Fibroblast of skin of right quadriceps (primary cell): Measurements from ENCODE around the gene PKP4.
A peak's percentile ranks its signal among the peaks of the same experiment; 100 is the strongest.
"Not testable (repeated sequence)": the region's sequence is repeated elsewhere in the genome, so short reads cannot be mapped to it uniquely, and the experiment has no call there.

Experiments
- DNase-seq: peaks from one replicate; pipeline ENCODE4 v3.0.0-alpha.2; 2013

PKP4 gene

GRCh38 chr2:158473300-158473699 is 16.5 kb downstream of the PKP4 start:
- not testable (repeated sequence) for DNase-seq

- DNase-seq, result no peak
Observed at GRCh38 chr2:158473719-158474392, 17.1 kb downstream of the PKP4 start.

- not testable (repeated sequence) for DNase-seq
Observed at GRCh38 chr2:158474526-158475011, 17.8 kb downstream of the PKP4 start.

- DNase-seq, result no peak
Observed at GRCh38 chr2:158477202-158477601, 20.4 kb downstream of the PKP4 start.

- no peak for DNase-seq
Observed at GRCh38 chr2:158478237-158478636, 21.5 kb downstream of the PKP4 start.

- no peak for DNase-seq
Observed at GRCh38 chr2:158478816-158479215, 22.1 kb downstream of the PKP4 start.

GRCh38 chr2:158481116-158481515 is 24.4 kb downstream of the PKP4 start:
- no peak for DNase-seq

GRCh38 chr2:158482594-158482993 is 25.8 kb downstream of the PKP4 start:
- no peak for DNase-seq

- no peak for DNase-seq
Observed at GRCh38 chr2:158484892-158485556, 28.3 kb downstream of the PKP4 start.

- no peak for DNase-seq
Observed at GRCh38 chr2:158486150-158486969, 29.6 kb downstream of the PKP4 start.

- DNase-seq, result peak; percentile 24
Observed at GRCh38 chr2:158486970-158487325, 30.2 kb downstream of the PKP4 start.

GRCh38 chr2:158487419-158487818 is 30.7 kb downstream of the PKP4 start:
- DNase-seq, result peak; percentile 67

- no peak for DNase-seq
Observed at GRCh38 chr2:158488442-158489216, 31.9 kb downstream of the PKP4 start.

GRCh38 chr2:158489366-158490112 is 32.8 kb downstream of the PKP4 start:
- no peak for DNase-seq

- DNase-seq, result no peak
Observed at GRCh38 chr2:158491072-158491471, 34.3 kb downstream of the PKP4 start.

- DNase-seq, result no peak
Observed at GRCh38 chr2:158493458-158493857, 36.7 kb downstream of the PKP4 start.

- peak; percentile 79 for DNase-seq
Observed at GRCh38 chr2:158495175-158495574, 38.4 kb downstream of the PKP4 start.

- DNase-seq, result no peak
Observed at GRCh38 chr2:158496986-158497385, 40.2 kb downstream of the PKP4 start.

GRCh38 chr2:158497486-158497885 is 40.7 kb downstream of the PKP4 start:
- DNase-seq, result peak; percentile 21

- DNase-seq, result peak; percentile 25
Observed at GRCh38 chr2:158498043-158498748, 41.4 kb downstream of the PKP4 start.

- no peak for DNase-seq
Observed at GRCh38 chr2:158498749-158499136, 42.0 kb downstream of the PKP4 start.
